OCI-LY7 (cell line): Measurements from ENCODE around the gene UPF3A. TPM values are rescaled to one million over a fixed set of nuclear protein-coding genes. Genes with fewer than 3 reads are reported as not detected.
"Not testable (repeated sequence)": the region's sequence is repeated elsewhere in the genome, so short reads cannot be mapped to it uniquely, and the experiment has no call there.

Source experiments
- BruUV-seq: library from RNA; stranded (reverse); fragments of 400-500 nt; replicated peaks from 2 replicates; lab custom pipeline; 2021; lab: Mats Ljungman, UMichigan
- CTCF ChIA-PET: fragments of 300-600 bp; sonication (Branson Sonifier 250); formaldehyde crosslinking; loops from one replicate; lab custom pipeline; 2022; ENCODE audit warnings: antibody characterized with exemption; ENCODE audit not compliant: unreplicated experiment; lab: Charles Lee
- POLR2A ChIA-PET: fragments of 300-600 bp; sonication (Branson Sonifier 250); formaldehyde crosslinking; loops from one replicate; lab custom pipeline; 2022; ENCODE audit warnings: antibody characterized with exemption; lab: Charles Lee
- DNase-seq: peaks from one replicate; pipeline ENCODE4 v3.0.0-alpha.2; 2015; ENCODE audit warnings: low spot score
- H2AFZ ChIP-seq: fragments of 200-600 bp; sonication (generic), shearing (Covaris generic); 2 replicates; pipeline ENCODE4 v1.6.1; 2014; ENCODE audit warnings: mild to moderate bottlenecking, antibody characterized with exemption, low read length, moderate library complexity
- H3K27ac ChIP-seq: fragments of 200-600 bp; sonication (generic); 2 replicates; pipeline ENCODE4 v1.5.1; 2014; ENCODE audit warnings: mixed run types, low read depth, mild to moderate bottlenecking, moderate library complexity, low read length, inconsistent platforms; ENCODE audit not compliant: poor library complexity, severe bottlenecking
- H3K36me3 ChIP-seq: fragments of 200-600 bp; sonication (generic); 2 replicates; pipeline ENCODE4 v1.6.1; 2014; ENCODE audit warnings: mild to moderate bottlenecking, antibody characterized with exemption, low read length, moderate library complexity, mixed read lengths; ENCODE audit not compliant: insufficient read depth
- H3K4me1 ChIP-seq: fragments of 200-600 bp; sonication (generic); 2 replicates; pipeline ENCODE4 v1.5.1; 2014; ENCODE audit warnings: mild to moderate bottlenecking, low read length; ENCODE audit not compliant: insufficient read depth, poor library complexity, severe bottlenecking
- H3K4me2 ChIP-seq: fragments of 200-600 bp; sonication (generic); 2 replicates; pipeline ENCODE4 v1.6.1; 2014; ENCODE audit warnings: mild to moderate bottlenecking, low read length
- H3K4me3 ChIP-seq: fragments of 200-600 bp; sonication (generic); 2 replicates; pipeline ENCODE4 v1.5.1; 2014; ENCODE audit warnings: mild to moderate bottlenecking, low read depth, low read length; ENCODE audit not compliant: poor library complexity, severe bottlenecking
- H3K79me2 ChIP-seq: fragments of 200-600 bp; sonication (generic); 2 replicates; pipeline ENCODE4 v1.6.1; 2016; ENCODE audit warnings: low read depth, mild to moderate bottlenecking, low read length, moderate library complexity, mixed read lengths; ENCODE audit not compliant: insufficient read depth
- H3K9me2 ChIP-seq: fragments of 200-600 bp; sonication (generic); 2 replicates; pipeline ENCODE4 v1.6.1; 2016; ENCODE audit warnings: mild to moderate bottlenecking, low read length, mixed read lengths; ENCODE audit not compliant: insufficient read depth
- H3K9me3 ChIP-seq: fragments of 200-600 bp; sonication (generic); 2 replicates; pipeline ENCODE4 v1.6.1; 2014; ENCODE audit warnings: mild to moderate bottlenecking, mixed run types, low read length, mixed read lengths
- H4K20me1 ChIP-seq: fragments of 200-600 bp; sonication (generic); 2 replicates; pipeline ENCODE4 v1.6.1; 2014; ENCODE audit warnings: mild to moderate bottlenecking, antibody characterized with exemption, low read length, moderate library complexity, mixed read lengths; ENCODE audit not compliant: insufficient read depth
- EZH2phosphoT487 ChIP-seq: fragments of 200-600 bp; sonication (generic); IDR thresholded peaks from 2 replicates; pipeline ENCODE4 v1.6.1; 2018; ENCODE audit warnings: low read depth, borderline replicate concordance, mild to moderate bottlenecking, mixed run types, antibody characterized with exemption, low read length, moderate library complexity, mixed read lengths
- intact Hi-C: fragments of 100-400 bp; cut with micrococcal nuclease; formaldehyde crosslinking; loops from one replicate; pipeline ENCODE4 v1.10.0; 2022; ENCODE audit not compliant: unreplicated experiment
- total RNA-seq, 2 experiments: library from RNA; depleted of rRNA in 1 of 2; stranded (reverse); fragments of >200 nt in 1 of 2; shearing (Covaris generic) in 1 of 2; gene quantifications; 2 replicates each; pipeline ENCODE4 v1.2.3, GENCODE V29; 2014 to 2022
- TF ChIP-seq, protein P1 (sequence below): fragments of 200-600 bp; sonication (generic); conservative IDR thresholded peaks from 2 replicates; pipeline ENCODE4 v1.5.1; 2014; ENCODE audit warnings: mild to moderate bottlenecking, antibody characterized with exemption, low read length, moderate library complexity, mixed read lengths

UPF3A gene
- total RNA-seq, 2 experiments from 2014 or later, result 27.8 to 55.4 TPM

DNA sequence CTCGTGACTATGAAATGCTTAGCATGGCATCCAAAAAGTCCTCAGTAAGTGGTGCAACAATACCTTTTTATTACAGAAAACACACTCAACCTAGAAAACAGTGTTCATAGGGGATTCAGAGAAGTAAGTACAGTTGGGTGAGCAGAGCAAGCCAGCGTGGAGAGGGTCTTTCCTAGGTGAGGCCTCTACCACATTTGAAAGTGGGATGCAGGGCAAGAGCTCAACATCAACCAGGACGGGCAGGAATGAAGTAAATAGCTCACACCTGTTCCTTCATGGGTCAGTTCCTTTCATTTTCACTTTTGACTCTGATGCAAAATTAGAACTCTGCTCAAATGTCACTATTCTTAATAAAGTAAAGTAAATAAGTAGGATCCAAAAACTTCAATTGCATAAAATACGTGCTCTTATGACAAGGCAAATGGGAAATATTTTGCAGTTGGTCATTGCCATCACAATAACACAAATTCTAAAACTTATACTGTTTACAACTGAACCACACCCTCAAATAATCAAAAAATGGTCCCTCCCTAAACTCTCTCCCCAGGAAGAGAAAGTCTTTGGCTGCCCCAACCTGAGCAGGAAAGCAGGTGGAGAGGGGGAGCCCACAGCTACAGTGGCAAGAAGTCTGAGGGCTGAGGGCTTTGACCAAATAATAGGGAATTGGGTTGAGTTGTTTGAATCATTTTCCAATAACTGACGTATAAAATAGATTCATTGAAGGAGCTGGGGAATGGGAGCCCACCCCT lies 53.1 kb downstream of the UPF3A start:
- peak overlapping the region; percentile 76 for H3K4me2 ChIP-seq
- intact Hi-C loops, result no loop called here
- CTCF ChIA-PET, result no interaction called here
- no peaks in the 10 kb centered on the region for H3K79me2 ChIP-seq
- H3K4me1 ChIP-seq, result peaks cover 39% of the 10 kb centered on the region
- H3K27ac ChIP-seq, result peak overlapping the region; percentile 85
- H3K4me3 ChIP-seq, result peak overlapping the region; percentile 46
- no TSS peak for BruUV-seq
- DNase-seq, result peak; percentile 53
- peak overlapping the region; percentile 32; the same call in 1 of the 2 replicates for H2AFZ ChIP-seq
- peaks cover 2% of the 10 kb centered on the region; the same call in 1 of the 2 replicates for H3K36me3 ChIP-seq
- POLR2A ChIA-PET, result interaction anchor here (0.6 to 2.3 kb wide), 7 partner anchors 9 to 148 kb away, joined by 3 to 7 read pairs (median 3); partner anchors contain the start of gene CHAMP1
- H3K9me3 ChIP-seq, result no peaks in the 10 kb centered on the region
- TF ChIP-seq, protein P1, sequence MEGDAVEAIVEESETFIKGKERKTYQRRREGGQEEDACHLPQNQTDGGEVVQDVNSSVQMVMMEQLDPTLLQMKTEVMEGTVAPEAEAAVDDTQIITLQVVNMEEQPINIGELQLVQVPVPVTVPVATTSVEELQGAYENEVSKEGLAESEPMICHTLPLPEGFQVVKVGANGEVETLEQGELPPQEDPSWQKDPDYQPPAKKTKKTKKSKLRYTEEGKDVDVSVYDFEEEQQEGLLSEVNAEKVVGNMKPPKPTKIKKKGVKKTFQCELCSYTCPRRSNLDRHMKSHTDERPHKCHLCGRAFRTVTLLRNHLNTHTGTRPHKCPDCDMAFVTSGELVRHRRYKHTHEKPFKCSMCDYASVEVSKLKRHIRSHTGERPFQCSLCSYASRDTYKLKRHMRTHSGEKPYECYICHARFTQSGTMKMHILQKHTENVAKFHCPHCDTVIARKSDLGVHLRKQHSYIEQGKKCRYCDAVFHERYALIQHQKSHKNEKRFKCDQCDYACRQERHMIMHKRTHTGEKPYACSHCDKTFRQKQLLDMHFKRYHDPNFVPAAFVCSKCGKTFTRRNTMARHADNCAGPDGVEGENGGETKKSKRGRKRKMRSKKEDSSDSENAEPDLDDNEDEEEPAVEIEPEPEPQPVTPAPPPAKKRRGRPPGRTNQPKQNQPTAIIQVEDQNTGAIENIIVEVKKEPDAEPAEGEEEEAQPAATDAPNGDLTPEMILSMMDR, result no peak
- TF ChIP-seq EZH2phosphoT487, result no peak
- no peaks in the 10 kb centered on the region for H4K20me1 ChIP-seq
- H3K9me2 ChIP-seq, result no peaks in the 10 kb centered on the region

DNA sequence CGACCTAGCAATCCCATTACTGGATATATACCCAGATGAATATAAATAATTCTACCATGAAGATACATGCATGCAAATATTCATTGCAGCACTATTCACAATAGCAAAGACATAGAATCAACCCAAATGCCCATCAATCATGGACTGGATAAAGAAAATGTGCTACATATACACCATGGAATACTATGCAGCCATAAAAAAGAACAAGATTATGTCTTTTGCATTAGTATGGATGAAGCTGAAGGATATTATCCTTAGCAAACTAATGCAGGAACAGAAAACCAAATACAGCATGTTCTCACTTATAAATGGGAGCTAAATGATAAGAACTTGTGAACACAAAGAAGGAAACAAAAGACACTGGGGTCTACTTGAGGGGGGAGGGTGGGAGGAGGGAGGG lies 55.1 kb downstream of the UPF3A start:
- H3K4me2 ChIP-seq, H3K9me2 ChIP-seq, H3K27ac ChIP-seq, CTCF ChIA-PET, DNase-seq, H2AFZ ChIP-seq, H3K4me3 ChIP-seq, H3K36me3 ChIP-seq, H4K20me1 ChIP-seq, intact Hi-C loops, BruUV-seq, H3K79me2 ChIP-seq, H3K9me3 ChIP-seq: not testable (repeated sequence)
- POLR2A ChIA-PET, result interaction anchor here (0.8 to 1.6 kb wide), 5 partner anchors 20 to 84 kb away, joined by 3 to 6 read pairs (median 3); no protein-coding TSS in a partner anchor
- peaks cover 57% of the 10 kb centered on the region for H3K4me1 ChIP-seq

DNA sequence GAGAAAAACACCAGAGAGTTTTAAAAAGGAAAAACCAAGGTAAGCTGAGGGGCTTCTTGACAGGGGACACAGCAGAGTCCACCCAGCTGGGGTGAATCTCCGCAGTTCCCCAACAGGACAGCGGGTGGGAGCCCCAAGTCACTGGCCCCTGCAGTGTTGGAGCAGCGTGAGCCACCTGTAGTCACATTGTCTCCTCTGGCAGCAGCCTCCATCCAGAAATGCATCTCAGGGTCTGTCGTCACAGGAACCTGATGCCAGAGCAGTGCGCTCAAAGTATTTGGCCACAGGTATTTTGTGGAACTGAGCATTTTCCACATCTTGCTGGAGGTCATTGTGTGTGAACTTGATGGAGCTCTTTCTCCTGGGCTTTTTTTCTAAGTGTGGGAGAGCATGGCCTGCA lies 57.6 kb downstream of the UPF3A start:
- intact Hi-C loops, result no loop called here
- BruUV-seq, result no TSS peak
- Histone ChIP-seq H3K9me3 (no peaks in the 10 kb centered on the region), H3K27ac (no peak overlapping the region), H3K4me2 (peak overlapping the region; percentile 70; the same call in 1 of the 2 replicates), H3K9me2 (no peaks in the 10 kb centered on the region), H3K79me2 (no peaks in the 10 kb centered on the region), H3K4me1 (peaks cover 41% of the 10 kb centered on the region), H3K36me3 (no peaks in the 10 kb centered on the region), H3K4me3 (no peak overlapping the region), H4K20me1 (no peaks in the 10 kb centered on the region), H2AFZ (peak overlapping the region; percentile 65; the same call in 1 of the 2 replicates)
- TF ChIP-seq EZH2phosphoT487, result no peak
- TF ChIP-seq, protein P1, result no peak
- DNase-seq, result no peak
- CTCF ChIA-PET, result no interaction called here
- POLR2A ChIA-PET, result no interaction called here
